ENCODE measurements around the gene ASAP3.

ASAP3 gene

GRCh38 chr1:23525558-23526250, 41.7 kb upstream of the ASAP3 start:
- no peak for DNase-seq (ENCODE audit: low read depth)

DNA sequence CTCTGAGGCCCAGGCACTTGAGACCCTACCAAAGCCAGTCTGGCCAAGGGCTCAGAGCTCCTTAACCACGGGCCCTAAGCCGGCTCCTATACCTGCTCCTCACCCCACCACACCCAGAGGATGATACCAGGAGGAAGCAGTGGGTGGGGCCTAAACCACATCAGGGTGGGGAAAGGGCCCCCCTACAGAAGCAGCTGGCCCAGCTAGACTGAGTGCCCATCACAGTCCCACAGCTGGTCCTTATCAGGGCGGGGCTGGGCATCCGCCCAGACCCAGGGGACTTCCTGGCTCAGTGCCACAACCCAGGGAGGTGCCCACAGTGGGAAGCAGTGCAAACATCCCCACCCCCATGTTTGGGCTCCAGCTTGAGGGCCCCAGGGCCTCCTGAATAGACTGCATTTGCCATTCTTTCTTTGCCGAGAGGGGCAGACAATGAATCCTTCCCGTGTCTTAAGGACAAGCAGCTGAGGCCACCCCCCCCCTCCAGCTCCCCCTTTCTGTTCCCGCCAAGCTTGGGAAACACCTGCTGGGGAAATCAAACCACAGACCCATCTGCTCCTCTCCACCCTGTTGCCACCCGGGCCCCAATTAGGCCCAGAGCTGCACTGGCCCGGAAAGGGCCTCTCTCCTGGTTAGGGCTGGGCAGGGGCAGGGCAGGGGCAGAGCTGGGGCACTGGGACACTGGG, 40.9 kb upstream of the ASAP3 start:
- H3K4me3 ChIP-seq (ENCODE audit: low read length) = no peak overlapping the region
- DNase-seq (ENCODE audit: low read depth) = no peak
- TF ChIP-seq CTCF (conservative IDR thresholded peaks at IDR 0.05; ENCODE audit: low read length) = no peak

More at GRCh38 chr1:23525558-23526250, 41.7 kb upstream of the ASAP3 start:
- no peak overlapping the region for H3K4me3 ChIP-seq (ENCODE audit: low read length)
- no peak for TF ChIP-seq CTCF (conservative IDR thresholded peaks at IDR 0.05; ENCODE audit: low read length)

GRCh38 chr1:23524163-23524562, 40.2 kb upstream of the ASAP3 start:
- no peak overlapping the region for H3K4me3 ChIP-seq (ENCODE audit: low read length)
- no peak for TF ChIP-seq CTCF (conservative IDR thresholded peaks at IDR 0.05; ENCODE audit: low read length)
- DNase-seq (ENCODE audit: low read depth) = no peak

- no peak for TF ChIP-seq CTCF (conservative IDR thresholded peaks at IDR 0.05; ENCODE audit: low read length)
- DNase-seq (ENCODE audit: low read depth) = peak; percentile 37
- no peak overlapping the region for H3K4me3 ChIP-seq (ENCODE audit: low read length)
These were observed 38.4 kb upstream of the ASAP3 start for GRCh38 chr1:23522244-23522982.

GRCh38 chr1:23521588-23521987, 37.6 kb upstream of the ASAP3 start:
- H3K4me3 ChIP-seq (ENCODE audit: low read length) = no peak overlapping the region
- no peak for DNase-seq (ENCODE audit: low read depth)
- no peak for TF ChIP-seq CTCF (conservative IDR thresholded peaks at IDR 0.05; ENCODE audit: low read length)

- no peak for TF ChIP-seq CTCF (conservative IDR thresholded peaks at IDR 0.05; ENCODE audit: low read length)
- H3K4me3 ChIP-seq (ENCODE audit: low read length) = no peak overlapping the region
- DNase-seq (ENCODE audit: low read depth) = no peak
These were observed 33.6 kb upstream of the ASAP3 start for GRCh38 chr1:23517581-23517980.
